H1 (cell line): Measurements from ENCODE around the gene ADAM23. TPM values are rescaled to one million over a fixed set of nuclear protein-coding genes. Genes with fewer than 3 reads are reported as not detected.

ENCODE experiments used
- CTCF ChIA-PET: fragments of 300-600 bp; sonication (Branson Sonifier 250); formaldehyde crosslinking; loops from one replicate; lab custom pipeline; 2021; ENCODE audit not compliant: partially characterized antibody; lab: Charles Lee
- POLR2A ChIA-PET: fragments of 300-600 bp; sonication (Branson Sonifier 250); formaldehyde crosslinking; loops from one replicate; lab custom pipeline; 2021; ENCODE audit warnings: inconsistent platforms; ENCODE audit not compliant: partially characterized antibody; lab: Charles Lee
- DNase-seq, 2 experiments: peaks; one replicate each; pipeline versions ENCODE4 v3.0.0 to v3.0.0-alpha.2; 2010 to 2022; ENCODE audit warnings: low spot score in 2 of 2, low read depth in 1 of 2, mixed read lengths in 1 of 2
- FAIRE-seq: peaks from 2 replicates; lab custom pipeline; 2011; peaks lifted over from hg19 to GRCh38; lab: Jason Lieb, UNC
- H2AFZ ChIP-seq: 2 replicates; pipeline ENCODE4 v1.8.1; 2012; ENCODE audit warnings: low read length, inconsistent platforms
- H2AK5ac ChIP-seq: 2 replicates; pipeline ENCODE4 v1.6.1; 2013; ENCODE audit warnings: low read depth, low read length
- H2BK120ac ChIP-seq: replicated peaks from 2 replicates; pipeline ENCODE3; 2013; ENCODE audit warnings: low read depth, low read length, inconsistent platforms
- H2BK12ac ChIP-seq: 2 replicates; pipeline ENCODE4 v1.6.1; 2013; ENCODE audit warnings: low read depth, low read length
- H2BK15ac ChIP-seq: 2 replicates; pipeline ENCODE4 v1.6.1; 2013; ENCODE audit warnings: low read length
- H2BK20ac ChIP-seq: 2 replicates; pipeline ENCODE4 v1.6.1; 2013; ENCODE audit warnings: low read length
- H2BK5ac ChIP-seq: 2 replicates; pipeline ENCODE4 v1.6.1; 2013; ENCODE audit warnings: low read depth, low read length
- H3K14ac ChIP-seq: 2 replicates; pipeline ENCODE4 v1.6.1; 2013; ENCODE audit warnings: inconsistent platforms; ENCODE audit not compliant: insufficient read length
- H3K18ac ChIP-seq: 2 replicates; pipeline ENCODE4 v1.6.1; 2013; ENCODE audit warnings: low read length; ENCODE audit errors: extremely low read depth
- H3K23ac ChIP-seq: 2 replicates; pipeline ENCODE4 v1.6.1; 2013; ENCODE audit warnings: inconsistent platforms; ENCODE audit not compliant: insufficient read length
- H3K23me2 ChIP-seq: 2 replicates; pipeline ENCODE4 v1.6.1; 2013; ENCODE audit warnings: low read depth, low read length
- H3K27ac ChIP-seq: 2 replicates; pipeline ENCODE4 v1.6.1; 2011; ENCODE audit warnings: low read depth, low read length, inconsistent platforms
- H3K27me3 ChIP-seq, 4 experiments: replicated peaks in 1 of 4; 1 replicate in 1 of 4; 2 replicates in 3 of 4; pipeline versions ENCODE4 v1.6.1 to v1.8.1; 2011 to 2013; ENCODE audit warnings: low read length in 3 of 4, mild to moderate bottlenecking in 3 of 4, inconsistent platforms in 2 of 4, mixed read lengths in 2 of 4, moderate library complexity in 1 of 4; ENCODE audit not compliant: control insufficient read depth in 3 of 4, insufficient read depth in 3 of 4; ENCODE audit errors: extremely low read depth in 1 of 4
- H3K36me3 ChIP-seq, 4 experiments: 2 replicates each; pipeline versions ENCODE4 v1.6.1 to v1.8.1; 2011 to 2013; ENCODE audit warnings: mild to moderate bottlenecking in 4 of 4, low read length in 3 of 4, moderate library complexity in 2 of 4, control low read depth in 1 of 4, inconsistent platforms in 1 of 4; ENCODE audit not compliant: insufficient read depth in 4 of 4, control insufficient read depth in 2 of 4
- H3K4ac ChIP-seq: replicated peaks from 2 replicates; pipeline ENCODE3; 2013; ENCODE audit warnings: low read length, low read depth, mixed read lengths, inconsistent platforms; ENCODE audit not compliant: insufficient read length
- H3K4me1 ChIP-seq, 4 experiments: replicated peaks in 1 of 4; 1 replicate in 1 of 4; 2 replicates in 3 of 4; pipeline versions ENCODE4 v1.6.1 to v1.8.1; 2011 to 2013; ENCODE audit warnings: low read length in 3 of 4, inconsistent platforms in 2 of 4, mixed read lengths in 1 of 4; ENCODE audit not compliant: insufficient read depth in 4 of 4, control insufficient read depth in 3 of 4
- H3K4me2 ChIP-seq, 2 experiments: 2 replicates each; pipeline versions ENCODE4 v1.6.1 to v1.8.1; 2011 to 2013; ENCODE audit warnings: low read depth in 2 of 2, low read length in 2 of 2, control low read depth in 1 of 2, inconsistent platforms in 1 of 2, mild to moderate bottlenecking in 1 of 2; ENCODE audit not compliant: insufficient read depth in 1 of 2
- H3K4me3 ChIP-seq, 4 experiments: fragments of 200-600, 300-600 bp in 1 of 4; sonication (generic), shearing (Covaris generic), sonication (Bioruptor Twin) in 1 of 4; 2 replicates each; pipeline versions ENCODE4 v1.5.1 to v1.8.1; 2011 to 2016; ENCODE audit warnings: low read length in 4 of 4, low read depth in 3 of 4, control low read depth in 2 of 4, inconsistent platforms in 2 of 4, mild to moderate bottlenecking in 2 of 4, mixed read lengths in 1 of 4, moderate library complexity in 1 of 4; ENCODE audit not compliant: insufficient read depth in 2 of 4; ENCODE audit errors: extremely low read depth in 1 of 4
- H3K56ac ChIP-seq: replicated peaks from 2 replicates; pipeline ENCODE3; 2013; ENCODE audit warnings: low read depth, mild to moderate bottlenecking, mixed read lengths, low read length, inconsistent platforms; ENCODE audit not compliant: insufficient read length
- H3K79me1 ChIP-seq: 2 replicates; pipeline ENCODE4 v1.6.1; 2013; ENCODE audit warnings: low read depth, low read length, control low read depth
- H3K79me2 ChIP-seq, 2 experiments: 2 replicates each; pipeline versions ENCODE4 v1.6.1 to v1.8.1; 2012 to 2013; ENCODE audit warnings: low read length in 2 of 2, mild to moderate bottlenecking in 2 of 2, inconsistent platforms in 1 of 2; ENCODE audit not compliant: insufficient read depth in 2 of 2, control insufficient read depth in 1 of 2
- H3K9ac ChIP-seq, 4 experiments: replicated peaks in 1 of 4; 1 replicate in 1 of 4; 2 replicates in 3 of 4; pipeline versions ENCODE4 v1.6.1 to v1.8.1; 2011 to 2013; ENCODE audit warnings: low read depth in 3 of 4, low read length in 3 of 4, control low read depth in 2 of 4, mild to moderate bottlenecking in 2 of 4, moderate library complexity in 2 of 4, inconsistent platforms in 1 of 4; ENCODE audit errors: extremely low read depth in 1 of 4
- H3K9me3 ChIP-seq, 2 experiments: 2 replicates each; pipeline versions ENCODE4 v1.6.1 to v1.8.1; 2012 to 2013; ENCODE audit warnings: mild to moderate bottlenecking in 2 of 2, moderate library complexity in 2 of 2, control low read depth in 1 of 2, inconsistent platforms in 1 of 2, low read depth in 1 of 2, low read length in 1 of 2, mixed read lengths in 1 of 2; ENCODE audit not compliant: insufficient read depth in 2 of 2
- H4K20me1 ChIP-seq, 2 experiments: replicated peaks in 1 of 2; 2 replicates each; pipeline versions ENCODE3 to v1.8.1; 2011 to 2013; ENCODE audit warnings: inconsistent platforms in 2 of 2, low read length in 2 of 2, mild to moderate bottlenecking in 1 of 2; ENCODE audit not compliant: insufficient read depth in 2 of 2, control insufficient read depth in 1 of 2
- H4K5ac ChIP-seq: 2 replicates; pipeline ENCODE4 v1.6.1; 2013; ENCODE audit warnings: low read length, low read depth, mixed read lengths, inconsistent platforms; ENCODE audit not compliant: insufficient read length
- H4K8ac ChIP-seq: 2 replicates; pipeline ENCODE4 v1.8.0; 2013; ENCODE audit warnings: mild to moderate bottlenecking, moderate library complexity, low read length, inconsistent platforms; ENCODE audit not compliant: insufficient read depth; ENCODE audit errors: extremely low read depth
- H4K91ac ChIP-seq: replicated peaks from 2 replicates; pipeline ENCODE3; 2013; ENCODE audit warnings: low read length, mixed read lengths, inconsistent platforms; ENCODE audit not compliant: insufficient read length
- CEBPB ChIP-seq: IDR thresholded peaks from 2 replicates; pipeline ENCODE4 v1.6.1; 2012; ENCODE audit warnings: low read depth, low read length
- EP300 ChIP-seq, 2 experiments: IDR thresholded peaks; 1 replicate in 1 of 2; 2 replicates in 1 of 2; pipeline ENCODE4 v1.6.1; 2011 to 2012; ENCODE audit warnings: low read depth in 2 of 2, low read length in 2 of 2, mild to moderate bottlenecking in 2 of 2, borderline replicate concordance in 1 of 2, inconsistent platforms in 1 of 2, moderate library complexity in 1 of 2
- KDM4A ChIP-seq: IDR thresholded peaks from one replicate; pipeline ENCODE4 v1.7.1; 2012; ENCODE audit warnings: low read depth, mild to moderate bottlenecking, moderate library complexity, low read length, inconsistent platforms; ENCODE audit not compliant: severe bottlenecking
- POLR2A ChIP-seq, 2 experiments: IDR thresholded peaks; 1 replicate in 1 of 2; 2 replicates in 1 of 2; pipeline ENCODE4 v1.6.1; 2011; ENCODE audit warnings: low read depth in 2 of 2, low read length in 2 of 2, mild to moderate bottlenecking in 2 of 2; ENCODE audit errors: control extremely low read depth in 1 of 2
- RNF2 ChIP-seq: fragments of 200-900, 300-1000 bp; sonication (generic); IDR thresholded peaks from 2 replicates; pipeline ENCODE4 v1.7.1; 2016; ENCODE audit warnings: borderline replicate concordance, low read depth, mild to moderate bottlenecking, antibody characterized with exemption, low read length; ENCODE audit not compliant: poor library complexity, severe bottlenecking; ENCODE audit errors: missing control alignments
- RXRA ChIP-seq: IDR thresholded peaks from 2 replicates; pipeline ENCODE4 v1.6.1; 2011; ENCODE audit warnings: low read depth, mild to moderate bottlenecking, low read length, moderate library complexity; ENCODE audit not compliant: insufficient read depth
- SIRT6 ChIP-seq: IDR thresholded peaks from one replicate; pipeline ENCODE4 v1.7.1; 2012; ENCODE audit warnings: low read length, inconsistent platforms
- whole genome bisulfite sequencing, 2 experiments: shearing (Covaris generic) in 1 of 2; methylation state at CpG; one replicate each; pipeline versions ENCODE4 v1.1.6 to v1.1.7; 2013 to 2015; ENCODE audit warnings: low lambda C conversion rate in 2 of 2, mixed read lengths in 2 of 2, inconsistent platforms in 1 of 2, low coverage in 1 of 2, missing lambda C conversion rate in 1 of 2; ENCODE audit not compliant: insufficient replicate concordance in 2 of 2, insufficient coverage in 1 of 2, insufficient read length in 1 of 2; ENCODE audit errors: extremely low coverage in 1 of 2, missing lambda C conversion rate in 1 of 2; 5-methylcytosine and 5-hydroxymethylcytosine counted together
- polyA plus RNA-seq, 7 experiments: library from polyadenylated mRNA; depleted of rRNA in 3 of 7; stranded (reverse) in 5 of 7; unstranded in 2 of 7; fragments of >200 nt in 5 of 7; fragments of 200-250 nt in 2 of 7; gene quantifications; 1 replicate in 5 of 7; 2 replicates in 1 of 7; 4 replicates in 1 of 7; pipeline versions ENCODE4 v1.2.1 to v1.2.3, GENCODE V29; 2011 to 2013; ENCODE audit warnings: missing spikeins in 2 of 7, mixed read lengths in 2 of 7
- total RNA-seq: library from RNA; stranded (reverse); fragmentation: NEBNext Ultra II Directional; extraction: Animal tissue kit (Norgen Biotek cat#: 25700); gene quantifications from 2 replicates; pipeline ENCODE4 v1.2.1, GENCODE V29; 2021
- TF ChIP-seq, protein P1 (sequence below): IDR thresholded peaks from 2 replicates; pipeline ENCODE4 v1.6.1; 2011; ENCODE audit warnings: low read depth, mild to moderate bottlenecking, low read length; ENCODE audit not compliant: insufficient read depth

ADAM23 gene
- total and polyA plus RNA-seq, 2 of the 8 experiments (the other 6 are each of a cell fraction or from before 2014, with no cell fraction given) = 9.9 to 20.8 TPM

GRCh38 chr2:206572725-206573124, 129.4 kb downstream of the ADAM23 start:
- no peak overlapping the region for H2BK20ac ChIP-seq
- no peaks in the 10 kb centered on the region; the same call in 1 of the 2 replicates for H3K23me2 ChIP-seq
- H2BK5ac ChIP-seq = no peak overlapping the region
- no peak overlapping the region for H3K23ac ChIP-seq
- H3K4me2 ChIP-seq = no peak overlapping the region
- no peaks in the 10 kb centered on the region for H3K79me1 ChIP-seq
- no peaks in the 10 kb centered on the region for H3K79me2 ChIP-seq
- H2AFZ ChIP-seq = no peak overlapping the region
- no peaks in the 10 kb centered on the region for H4K20me1 ChIP-seq
- no peak overlapping the region for H2AK5ac ChIP-seq
- no peak overlapping the region for H4K91ac ChIP-seq
- no peak overlapping the region for H2BK12ac ChIP-seq
- H3K56ac ChIP-seq = no peak overlapping the region
- DNase-seq (no peak), FAIRE-seq (no peak)
- H3K27ac ChIP-seq = no peak overlapping the region
- ChIA-PET POLR2A (no interaction called here), CTCF (no interaction called here)
- H3K27me3 ChIP-seq = no peaks in the 10 kb centered on the region
- H4K5ac ChIP-seq = no peak overlapping the region
- no peak overlapping the region for H3K4me3 ChIP-seq
- H2BK120ac ChIP-seq = no peak overlapping the region
- 92% methylated on average over 3 of the region's 3 CpGs; no CpG with 5 or more reads in 1 of the 2 experiments for WGBS, 2 experiments
- H2BK15ac ChIP-seq = no peak overlapping the region
- H3K4ac ChIP-seq = no peak overlapping the region
- no peak overlapping the region for H3K9ac ChIP-seq
- no peak overlapping the region for H4K8ac ChIP-seq
- no peak overlapping the region for H3K18ac ChIP-seq
- no peaks in the 10 kb centered on the region for H3K4me1 ChIP-seq
- no peak overlapping the region for H3K14ac ChIP-seq
- H3K9me3 ChIP-seq = no peaks in the 10 kb centered on the region
- H3K36me3 ChIP-seq = no peaks in the 10 kb centered on the region; a peak in 1 of 8 replicates
- no peak for TF ChIP-seq RXRA
- no peak for TF ChIP-seq KDM4A
- TF ChIP-seq RNF2 = no peak
- TF ChIP-seq SIRT6 = no peak
- TF ChIP-seq POLR2A (IDR thresholded peaks at IDR 0.05; ENCODE audit: control extremely low read depth in 1 of 2, low read depth in 2 of 2, low read length in 2 of 2) = no peak
- TF ChIP-seq CEBPB = no peak
- TF ChIP-seq, protein P1, sequence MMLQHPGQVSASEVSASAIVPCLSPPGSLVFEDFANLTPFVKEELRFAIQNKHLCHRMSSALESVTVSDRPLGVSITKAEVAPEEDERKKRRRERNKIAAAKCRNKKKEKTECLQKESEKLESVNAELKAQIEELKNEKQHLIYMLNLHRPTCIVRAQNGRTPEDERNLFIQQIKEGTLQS = no peak
- no peak for TF ChIP-seq EP300 (IDR thresholded peaks at IDR 0.05; ENCODE audit: borderline replicate concordance in 1 of 2, low read depth in 2 of 2, low read length in 2 of 2)
